GM18861 (cell line): ENCODE data around the gene GALP.
"Not testable (repeated sequence)": the region's sequence is repeated elsewhere in the genome, so short reads cannot be mapped to it uniquely, and the experiment has no call there.

ENCODE experiments used
- ATAC-seq: cut with Tn5 transposase; IDR thresholded peaks from one replicate; pipeline ENCODE4 v1.9.1; 2021; ENCODE audit not compliant: unreplicated experiment

The GALP gene

GRCh38 chr19:56147307-56147706 lies 28.5 kb upstream of the GALP start:
- ATAC-seq = no peak

DNA sequence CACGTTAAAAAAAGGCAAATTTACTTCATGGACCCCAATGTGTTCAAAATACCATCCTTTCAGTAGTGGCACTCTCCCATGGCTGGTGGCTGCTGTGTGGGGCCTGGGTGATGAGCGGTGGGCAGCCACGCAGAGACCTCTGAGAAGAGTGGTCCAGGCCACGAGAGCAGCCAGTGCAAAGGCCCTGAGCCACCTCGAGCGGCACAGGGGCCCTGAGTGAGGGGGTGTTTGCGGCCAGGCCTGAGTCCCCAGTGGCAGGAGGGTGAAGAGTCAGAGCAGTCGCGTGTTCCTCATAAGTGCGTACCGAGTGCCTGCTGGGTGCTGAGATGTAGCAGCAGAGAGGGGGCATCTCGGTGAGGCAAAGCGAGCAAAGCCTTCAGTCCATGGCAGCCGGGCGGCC lies 27.7 kb upstream of the GALP start:
- no peak for ATAC-seq

GRCh38 chr19:56148955-56149655 lies 26.7 kb upstream of the GALP start:
- ATAC-seq = not testable (repeated sequence)

GRCh38 chr19:56149656-56150038 lies 26.2 kb upstream of the GALP start:
- no peak for ATAC-seq

DNA sequence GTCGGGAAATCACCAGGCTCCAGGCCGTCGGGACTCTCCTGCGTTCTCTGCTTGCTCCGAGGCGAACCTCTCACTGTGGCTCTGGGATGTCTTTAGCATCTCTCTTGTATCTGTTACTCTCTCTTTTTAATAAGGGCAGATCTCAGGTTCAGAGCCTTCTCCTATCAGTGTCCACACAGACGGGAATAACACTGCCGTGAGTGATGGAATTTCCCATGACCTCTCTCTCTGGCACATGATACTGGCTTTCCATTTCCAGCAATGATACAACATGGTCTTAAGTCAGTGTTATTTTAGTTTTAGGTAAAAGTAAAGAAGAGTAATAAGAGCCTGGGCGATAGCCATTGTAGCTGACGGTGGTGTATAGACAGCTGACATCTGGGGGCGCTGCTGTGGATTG lies 25.4 kb upstream of the GALP start:
- no peak for ATAC-seq

- ATAC-seq = no peak
Observed at GRCh38 chr19:56152644-56153043, 23.2 kb upstream of the GALP start.

DNA sequence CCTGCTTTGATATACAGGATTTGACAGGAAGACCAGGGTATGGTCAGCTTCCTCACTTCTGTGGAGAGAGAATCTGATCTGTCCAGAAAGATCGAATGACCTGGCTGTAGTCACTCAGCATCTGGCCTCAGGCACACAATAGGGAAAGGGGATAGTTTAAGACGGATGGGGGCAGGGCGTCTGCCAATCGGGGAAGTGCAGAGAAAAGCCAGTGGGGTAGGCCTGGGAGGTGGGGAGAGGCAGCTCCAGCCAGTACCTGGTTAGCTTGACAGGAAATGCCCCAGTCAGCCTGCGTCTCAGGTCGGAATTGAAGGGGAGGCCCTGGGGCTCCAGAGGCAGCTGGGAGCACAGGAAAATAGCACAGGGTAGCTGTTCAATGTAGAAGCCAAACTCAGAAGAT lies 22.3 kb upstream of the GALP start:
- no peak for ATAC-seq

DNA sequence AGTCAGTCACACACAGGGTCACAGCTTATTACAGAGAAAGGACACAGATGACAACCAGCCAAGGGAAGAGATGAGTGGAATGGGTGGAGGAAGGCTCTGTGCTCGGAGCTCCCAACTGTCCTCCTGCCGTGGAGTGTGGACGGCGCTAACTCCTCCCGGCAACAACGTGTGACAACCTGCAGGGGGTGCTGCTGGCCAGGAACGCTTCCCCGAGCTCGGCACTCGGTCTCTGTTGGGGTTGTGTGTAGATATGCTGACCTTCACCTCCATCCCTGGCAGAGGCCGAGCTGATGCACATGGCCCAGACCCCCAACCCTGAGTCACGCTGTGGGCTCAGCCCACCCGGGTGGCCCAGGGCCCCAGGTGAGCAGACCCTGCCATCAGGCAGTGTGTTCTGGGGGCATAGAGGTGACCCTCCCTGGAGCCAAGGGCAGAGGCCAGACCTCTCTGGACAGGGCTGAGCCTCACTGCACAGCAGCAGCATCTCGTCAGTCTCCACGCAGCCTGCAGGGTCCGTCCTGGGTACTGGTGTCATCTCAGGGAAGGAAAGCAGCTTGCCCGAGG lies 20.6 kb upstream of the GALP start:
- ATAC-seq = no peak

DNA sequence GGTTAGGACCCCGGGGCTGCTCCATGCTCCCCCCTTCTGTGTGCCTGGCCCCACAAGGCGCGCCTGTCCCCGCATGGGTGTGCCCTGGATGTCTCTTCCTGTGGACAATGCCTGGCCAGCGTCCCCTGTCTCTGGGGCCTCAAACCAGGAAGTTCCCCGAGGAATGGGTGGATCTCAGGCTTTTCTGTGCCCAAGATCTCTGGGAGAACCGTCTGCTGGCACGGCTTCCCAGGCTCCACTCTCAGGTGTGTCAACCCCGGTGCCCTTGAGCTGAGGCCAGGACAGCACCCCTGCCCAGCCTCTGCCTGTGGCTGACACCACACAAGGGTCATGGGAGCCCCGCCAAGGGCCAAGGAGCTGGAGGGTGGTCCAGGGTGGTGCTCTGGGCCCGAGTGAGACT lies 19.0 kb upstream of the GALP start:
- ATAC-seq = no peak

DNA sequence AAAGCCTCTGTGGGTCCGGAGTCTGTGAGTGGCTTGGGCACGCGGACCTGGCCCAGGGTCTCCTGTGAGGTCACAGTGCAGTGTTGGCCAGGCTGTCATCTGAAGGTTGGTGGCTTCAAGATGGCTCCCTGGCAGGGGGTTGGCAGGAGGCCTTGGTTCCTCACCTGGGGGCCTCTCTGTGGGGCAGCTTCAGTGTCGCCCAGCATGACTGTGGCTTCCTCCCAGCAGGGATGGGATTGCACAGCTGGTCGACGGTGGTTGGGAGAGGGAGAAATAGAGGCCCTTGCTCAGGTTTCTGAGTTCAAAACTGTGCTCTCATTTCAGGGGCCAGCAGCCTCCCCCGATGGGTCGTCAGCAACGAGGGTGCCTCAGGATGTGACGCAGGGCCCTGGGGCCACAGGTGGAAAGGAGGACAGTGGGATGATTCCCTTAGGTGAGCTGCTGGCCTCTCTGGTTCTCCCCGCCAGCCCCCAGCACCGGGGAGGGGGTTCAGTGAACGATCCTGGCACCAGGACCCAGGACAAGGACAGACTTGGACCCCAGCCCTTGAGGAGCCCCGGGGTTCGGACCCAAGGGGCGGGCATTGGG lies 17.5 kb upstream of the GALP start:
- no peak for ATAC-seq

- no peak for ATAC-seq
Observed at GRCh38 chr19:56159009-56159559, 16.7 kb upstream of the GALP start.

DNA sequence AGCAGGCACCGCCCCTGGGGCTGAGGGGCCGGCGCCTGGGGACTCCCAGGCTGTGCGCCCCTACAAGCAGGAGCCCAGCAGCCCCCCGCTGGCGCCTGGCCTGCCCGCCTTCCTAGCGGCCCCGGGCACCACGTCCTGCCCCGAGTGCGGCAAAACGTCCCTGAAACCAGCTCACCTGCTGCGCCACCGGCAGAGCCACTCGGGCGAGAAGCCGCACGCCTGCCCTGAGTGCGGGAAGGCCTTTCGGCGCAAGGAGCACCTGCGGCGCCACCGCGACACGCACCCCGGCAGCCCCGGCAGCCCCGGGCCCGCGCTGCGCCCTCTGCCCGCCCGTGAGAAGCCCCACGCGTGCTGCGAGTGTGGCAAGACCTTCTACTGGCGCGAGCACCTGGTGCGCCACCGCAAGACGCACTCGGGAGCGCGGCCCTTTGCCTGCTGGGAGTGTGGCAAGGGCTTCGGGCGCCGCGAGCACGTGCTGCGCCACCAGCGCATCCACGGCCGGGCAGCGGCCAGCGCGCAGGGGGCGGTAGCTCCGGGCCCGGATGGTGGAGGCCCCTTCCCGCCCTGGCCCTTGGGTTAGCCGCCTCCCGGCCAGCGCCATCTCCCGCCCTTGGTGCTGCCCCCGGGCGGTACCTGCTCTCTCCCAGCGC lies 16.1 kb upstream of the GALP start:
- ATAC-seq = no peak

DNA sequence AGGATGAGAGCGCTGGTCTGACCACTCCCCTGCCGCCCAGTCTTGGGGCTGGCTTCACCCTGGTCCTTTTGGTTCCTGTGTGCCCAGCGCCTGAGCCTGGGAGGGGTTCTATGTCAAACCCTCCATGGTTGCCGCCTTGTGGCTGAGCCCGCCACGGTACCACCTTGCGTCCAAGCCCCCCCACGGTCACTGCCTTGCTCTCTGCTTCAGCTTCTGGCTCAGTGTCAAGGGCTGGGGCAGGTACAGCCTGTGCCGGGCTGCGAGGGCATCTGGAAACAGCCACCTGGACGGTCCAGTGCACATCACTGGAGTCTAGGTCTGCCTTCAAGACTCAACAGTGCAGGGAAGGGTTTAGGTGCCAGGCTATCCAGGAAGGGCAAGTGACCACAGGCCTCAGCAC lies 14.3 kb upstream of the GALP start:
- no peak for ATAC-seq

- no peak for ATAC-seq
Observed at GRCh38 chr19:56162258-56162657, 13.6 kb upstream of the GALP start.

GRCh38 chr19:56163097-56163496 lies 12.7 kb upstream of the GALP start:
- ATAC-seq = no peak

- no peak for ATAC-seq
Observed at GRCh38 chr19:56167064-56167578, 8.7 kb upstream of the GALP start.

- no peak for ATAC-seq
Observed at GRCh38 chr19:56170261-56170660, 5.5 kb upstream of the GALP start.

GRCh38 chr19:56174086-56174485 lies 1.7 kb upstream of the GALP start:
- ATAC-seq = no peak

DNA sequence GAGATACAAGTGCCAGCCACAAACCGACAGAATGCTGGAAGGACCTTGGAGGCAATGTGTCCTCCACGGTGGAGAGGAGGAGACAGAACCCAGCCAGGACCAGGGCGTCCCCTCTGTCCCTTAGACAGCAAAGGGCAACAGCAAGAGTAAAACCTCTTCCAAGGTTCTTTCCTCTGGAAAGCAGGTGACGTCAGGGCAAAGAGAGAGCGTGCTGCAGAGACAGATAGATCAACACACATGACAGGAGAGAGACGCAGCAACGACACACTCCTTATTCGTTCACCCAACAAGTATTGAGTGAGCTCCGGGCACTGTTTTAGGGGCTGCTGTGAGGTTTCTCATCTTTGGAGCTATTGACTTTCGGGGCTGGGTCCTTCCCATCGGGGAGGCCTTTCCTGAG lies 1.3 kb upstream of the GALP start:
- no peak for ATAC-seq

GRCh38 chr19:56176310-56176709 lies 502 bp downstream of the GALP start:
- not testable (repeated sequence) for ATAC-seq

DNA sequence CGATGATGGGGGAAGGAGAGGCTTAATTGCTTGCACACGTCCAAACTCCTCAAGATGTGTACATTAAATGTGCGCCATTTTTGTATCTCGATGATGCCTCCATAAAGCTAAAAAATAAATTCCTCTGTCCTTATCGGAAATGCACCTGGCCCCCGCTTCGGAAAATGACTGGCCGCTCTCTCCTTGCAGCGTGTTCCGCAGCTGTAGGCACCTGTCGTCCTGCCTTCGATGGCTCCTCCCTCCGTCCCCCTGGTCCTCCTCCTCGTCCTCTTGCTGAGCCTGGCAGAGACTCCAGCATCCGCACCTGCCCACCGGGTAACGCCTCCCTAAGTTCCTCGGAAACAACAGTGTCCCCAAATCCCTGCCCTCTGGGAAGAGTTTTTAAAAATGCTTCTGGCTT lies 1.1 kb downstream of the GALP start:
- no peak for ATAC-seq
